ENCODE data around the gene LTBP3.

GRCh38 chr11:65574811-65575567 lies 16.8 kb upstream of the LTBP3 start:
- TF ChIP-seq EZH2 (conservative IDR thresholded peaks at IDR 0.05; ENCODE audit: low read depth, low read length) (no peak), MAFK (conservative IDR thresholded peaks at IDR 0.05 in 1 of 2, IDR thresholded peaks at IDR 0.05 in 1 of 2; ENCODE audit: low read length in 2 of 2) (no peak), TCF7L2 (IDR thresholded peaks at IDR 0.05; ENCODE audit: low read depth, low read length) (no peak)
